Lower leg skin (tissue), 4 donors: ENCODE results near the gene NAV2. TPM values are rescaled to one million over a fixed set of nuclear protein-coding genes. Genes with fewer than 3 reads are reported as not detected.

Experiments
- DNase-seq, 2 donors: peaks; one replicate each; pipeline ENCODE4 v3.0.0-alpha.2; 2019; ENCODE audit warnings: low spot score in 2 of 2
- H3K4me3 ChIP-seq: fragments of 200-600 bp; sonication (generic); 2 replicates; pipeline ENCODE4 v1.5.1; 2017; ENCODE audit warnings: mild to moderate bottlenecking, low read depth; ENCODE audit not compliant: poor library complexity, severe bottlenecking
- CTCF ChIP-seq, 3 donors: fragments of 450-650 bp; IDR thresholded peaks; one replicate each; pipeline ENCODE4 v1.5.1; 2016; ENCODE audit warnings: antibody characterized with exemption in 3 of 3, mild to moderate bottlenecking in 3 of 3, moderate library complexity in 2 of 3
- POLR2A ChIP-seq, 2 donors: fragments of 450-650 bp; IDR thresholded peaks; one replicate each; pipeline ENCODE4 v1.6.1; 2016 to 2017; ENCODE audit warnings: antibody characterized with exemption in 2 of 2, mild to moderate bottlenecking in 1 of 2, moderate library complexity in 1 of 2
- WGBS, 2 donors: methylation state at CpG; one replicate each; pipeline ENCODE4 v1.1.5; 2018; 5-methylcytosine and 5-hydroxymethylcytosine counted together
- intact Hi-C: fragments of 100-400 bp; cut with DNase I; formaldehyde crosslinking; loops from one replicate; pipeline ENCODE4 v1.15.0; 2023; ENCODE audit warnings: low total_unique reads
- total RNA-seq, 4 donors: library from RNA; depleted of rRNA; stranded (reverse); fragments of >200 nt; gene quantifications; one replicate each; pipeline ENCODE4 v1.1.0, GENCODE V29; 2016

Gene NAV2
- total RNA-seq, 4 donors from 2014 or later, result 5.8 to 30.7 (median 21.0) TPM

- H3K4me3 ChIP-seq, result no peak overlapping the region
- WGBS, 2 donors, result 65 to 66% methylated on average over 7 of the region's 7 CpGs
- no peak for DNase-seq
- no peak for TF ChIP-seq POLR2A (IDR thresholded peaks at IDR 0.05)
- intact Hi-C loops, result no loop called here
These were observed 348.1 kb downstream of the NAV2 start for GRCh38 chr11:20060647-20061205.

- 57% methylated on average over 5 of the region's 5 CpGs for WGBS, 2 donors
These were observed 349.1 kb downstream of the NAV2 start for GRCh38 chr11:20061776-20062175.

GRCh38 chr11:20064961-20065405 is 352.3 kb downstream of the NAV2 start:
- intact Hi-C loops, result no loop called here
- no peak overlapping the region for H3K4me3 ChIP-seq
- DNase-seq, result no peak
- 66 to 67% methylated on average over 2 of the region's 2 CpGs for WGBS, 2 donors
- TF ChIP-seq CTCF (IDR thresholded peaks at IDR 0.05) (no peak), POLR2A (IDR thresholded peaks at IDR 0.05) (no peak)

More at GRCh38 chr11:20061776-20062175, 349.1 kb downstream of the NAV2 start:
- DNase-seq, result no peak
- H3K4me3 ChIP-seq, result no peak overlapping the region
- intact Hi-C loops, result no loop called here
- TF ChIP-seq CTCF (IDR thresholded peaks at IDR 0.05) (no peak), POLR2A (IDR thresholded peaks at IDR 0.05) (no peak)

GRCh38 chr11:20065406-20065805 is 352.8 kb downstream of the NAV2 start:
- DNase-seq, result no peak
- WGBS, 2 donors, result 73 to 78% methylated on average over 2 of the region's 2 CpGs
- no peak overlapping the region for H3K4me3 ChIP-seq
- TF ChIP-seq CTCF (IDR thresholded peaks at IDR 0.05) (no peak), POLR2A (IDR thresholded peaks at IDR 0.05) (no peak)
- intact Hi-C loops, result no loop called here

GRCh38 chr11:20066013-20066782 is 353.6 kb downstream of the NAV2 start:
- intact Hi-C loops, result no loop called here
- WGBS, 2 donors, result 88% methylated on average over 5 of the region's 5 CpGs
- H3K4me3 ChIP-seq, result no peak overlapping the region
- TF ChIP-seq CTCF (IDR thresholded peaks at IDR 0.05) (no peak), POLR2A (IDR thresholded peaks at IDR 0.05) (no peak)
- DNase-seq, result no peak

- TF ChIP-seq POLR2A (IDR thresholded peaks at IDR 0.05), result no peak
- no peak for TF ChIP-seq CTCF (IDR thresholded peaks at IDR 0.05)
- 95 to 97% methylated on average over 3 of the region's 3 CpGs for WGBS, 2 donors
- DNase-seq, result no peak
- intact Hi-C loops, result no loop called here
- no peak overlapping the region for H3K4me3 ChIP-seq
These were observed 354.1 kb downstream of the NAV2 start for GRCh38 chr11:20066783-20067156.
